GM12878 (cell line): Measurements from ENCODE around the gene RABL6.

ENCODE experiments used
- BRCA1 ChIP-seq: IDR thresholded peaks from 2 replicates; pipeline ENCODE4 v1.6.1; 2011; ENCODE audit warnings: low read depth, low read length, improper control_type of control experiment
- ETV6 ChIP-seq, 2 experiments: fragments of 450-650 bp in 1 of 2; IDR thresholded peaks in 1 of 2; conservative IDR thresholded peaks in 1 of 2; 2 replicates each; pipeline ENCODE4 v1.6.1; 2014; ENCODE audit warnings: antibody characterized with exemption in 1 of 2, borderline replicate concordance in 1 of 2, low read depth in 1 of 2, mild to moderate bottlenecking in 1 of 2, moderate library complexity in 1 of 2
- MYC ChIP-seq: IDR thresholded peaks from 2 replicates; pipeline ENCODE4 v1.6.1; 2011; ENCODE audit warnings: mild to moderate bottlenecking, low read length, moderate library complexity, inconsistent platforms; ENCODE audit not compliant: insufficient read depth, insufficient replicate concordance, insufficient read length, severe bottlenecking
- SUPT20H ChIP-seq: IDR thresholded peaks from 2 replicates; pipeline ENCODE4 v1.6.1; 2011; ENCODE audit warnings: low read depth, mild to moderate bottlenecking, low read length, moderate library complexity, borderline replicate concordance; ENCODE audit not compliant: control insufficient read depth
- TF ChIP-seq, protein P1 (sequence below): IDR thresholded peaks from 2 replicates; pipeline ENCODE4 v1.6.1; 2012; ENCODE audit warnings: low read depth, low read length, improper control_type of control experiment
- TF ChIP-seq, protein P2 (sequence below), 3 experiments: IDR thresholded peaks in 2 of 3; conservative IDR thresholded peaks in 1 of 3; 2 replicates each; pipeline ENCODE4 v1.5.1; 2011; ENCODE audit warnings: low read depth in 3 of 3, low read length in 3 of 3, mild to moderate bottlenecking in 3 of 3, control low read depth in 2 of 3, moderate library complexity in 2 of 3, inconsistent platforms in 1 of 3, mixed read lengths in 1 of 3; ENCODE audit not compliant: control insufficient read depth in 2 of 3, insufficient read depth in 1 of 3; ENCODE audit errors: extremely low read depth in 1 of 3

DNA sequence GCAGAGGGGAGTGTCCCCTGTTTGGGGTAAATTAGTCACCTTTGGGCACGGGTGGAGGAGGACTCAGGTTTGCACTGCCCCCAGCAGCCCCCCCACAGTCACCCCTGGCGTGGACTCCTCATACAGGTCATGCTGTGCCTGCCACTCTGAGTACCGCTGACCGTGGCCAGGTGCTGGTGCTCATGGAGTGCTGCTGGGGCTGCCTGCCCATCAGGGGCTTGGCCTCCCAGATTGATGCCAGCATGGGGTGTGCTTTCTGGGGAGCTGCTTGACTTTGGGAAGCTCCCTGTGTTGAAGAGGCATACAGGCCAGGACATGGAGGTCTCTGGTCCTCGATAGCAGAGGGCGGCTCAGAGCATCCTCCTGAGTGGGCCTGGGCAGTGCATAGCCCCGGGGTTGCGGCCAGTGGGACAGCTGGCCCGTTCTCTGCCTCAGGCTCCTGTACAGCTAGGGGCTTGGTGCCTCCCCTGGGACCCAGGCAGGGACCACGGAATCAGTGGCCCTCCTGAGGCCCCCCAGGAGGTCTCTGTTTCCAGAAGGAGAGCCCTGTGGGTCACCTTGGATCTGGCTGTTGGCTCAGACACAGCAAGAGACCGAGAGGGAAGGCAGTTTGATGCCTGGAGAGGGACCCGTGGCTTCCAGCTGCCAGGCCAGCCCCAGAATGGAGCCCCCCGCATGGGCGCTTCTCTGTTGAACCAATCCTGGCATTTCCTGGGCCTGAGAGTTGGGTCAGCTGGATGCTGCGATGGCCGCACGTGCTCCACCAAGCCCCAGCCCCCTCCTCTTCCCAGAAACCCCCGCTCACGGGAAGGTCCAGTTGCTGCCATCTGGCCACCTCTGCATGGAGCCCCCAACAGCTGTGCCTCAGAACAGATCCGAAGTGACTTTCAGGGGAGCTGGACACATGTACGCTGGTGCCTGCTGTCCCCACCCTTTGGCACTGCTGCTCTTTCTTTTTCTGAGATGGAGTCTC lies 28.5 kb downstream of the RABL6 start:
- TF ChIP-seq, protein P1, sequence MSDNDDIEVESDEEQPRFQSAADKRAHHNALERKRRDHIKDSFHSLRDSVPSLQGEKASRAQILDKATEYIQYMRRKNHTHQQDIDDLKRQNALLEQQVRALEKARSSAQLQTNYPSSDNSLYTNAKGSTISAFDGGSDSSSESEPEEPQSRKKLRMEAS: no peak
- TF ChIP-seq ETV6 (conservative IDR thresholded peaks at IDR 0.05 in 1 of 2, IDR thresholded peaks at IDR 0.05 in 1 of 2; ENCODE audit: borderline replicate concordance in 1 of 2, low read depth in 1 of 2) (no peak), BRCA1 (no peak), SUPT20H (no peak), MYC (no peak)
- TF ChIP-seq, protein P2, sequence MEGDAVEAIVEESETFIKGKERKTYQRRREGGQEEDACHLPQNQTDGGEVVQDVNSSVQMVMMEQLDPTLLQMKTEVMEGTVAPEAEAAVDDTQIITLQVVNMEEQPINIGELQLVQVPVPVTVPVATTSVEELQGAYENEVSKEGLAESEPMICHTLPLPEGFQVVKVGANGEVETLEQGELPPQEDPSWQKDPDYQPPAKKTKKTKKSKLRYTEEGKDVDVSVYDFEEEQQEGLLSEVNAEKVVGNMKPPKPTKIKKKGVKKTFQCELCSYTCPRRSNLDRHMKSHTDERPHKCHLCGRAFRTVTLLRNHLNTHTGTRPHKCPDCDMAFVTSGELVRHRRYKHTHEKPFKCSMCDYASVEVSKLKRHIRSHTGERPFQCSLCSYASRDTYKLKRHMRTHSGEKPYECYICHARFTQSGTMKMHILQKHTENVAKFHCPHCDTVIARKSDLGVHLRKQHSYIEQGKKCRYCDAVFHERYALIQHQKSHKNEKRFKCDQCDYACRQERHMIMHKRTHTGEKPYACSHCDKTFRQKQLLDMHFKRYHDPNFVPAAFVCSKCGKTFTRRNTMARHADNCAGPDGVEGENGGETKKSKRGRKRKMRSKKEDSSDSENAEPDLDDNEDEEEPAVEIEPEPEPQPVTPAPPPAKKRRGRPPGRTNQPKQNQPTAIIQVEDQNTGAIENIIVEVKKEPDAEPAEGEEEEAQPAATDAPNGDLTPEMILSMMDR (IDR thresholded peaks at IDR 0.05 in 2 of 3, conservative IDR thresholded peaks at IDR 0.05 in 1 of 3; ENCODE audit: control insufficient read depth in 2 of 3, extremely low read depth in 1 of 3, insufficient read depth in 1 of 3, low read depth in 3 of 3, low read length in 3 of 3): no peak
